ENCODE results near the gene MESD. TPM values are rescaled to one million over a fixed set of nuclear protein-coding genes. Genes with fewer than 3 reads are reported as not detected.

Gene MESD
- total and polyA plus RNA-seq, 9 of the 15 experiments (the other 6 are each of a cell fraction or from before 2014, with no cell fraction given): 11.3 to 39.7 (median 22.8) TPM

DNA sequence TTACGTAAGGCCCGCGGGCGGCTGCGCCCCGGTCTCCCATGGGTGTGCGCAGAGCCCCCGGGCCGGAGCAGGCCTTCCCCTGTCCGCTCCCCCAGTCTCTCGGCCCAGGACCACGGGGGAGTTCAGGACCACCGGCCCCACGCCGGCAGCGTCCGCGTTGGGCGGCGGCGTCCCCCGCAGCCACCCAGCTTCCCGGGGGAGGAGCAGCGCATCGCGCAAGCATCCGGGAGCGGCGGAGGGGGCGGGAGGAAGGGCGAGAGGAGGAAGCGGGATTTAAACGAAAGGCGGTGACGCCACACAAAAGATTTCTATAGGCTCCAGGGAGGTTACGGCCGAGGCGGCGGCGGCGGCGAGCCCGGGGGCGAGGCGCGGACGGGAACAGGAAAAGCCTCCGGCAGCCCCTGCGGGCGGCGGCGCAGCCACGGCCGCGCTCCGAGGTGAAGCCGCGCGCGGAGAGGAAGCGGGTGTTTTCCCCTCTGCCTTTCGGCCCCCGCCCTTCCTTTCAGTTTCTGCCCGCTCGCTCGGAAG lies 11.1 kb upstream of the MESD start, which contains the start of gene TLNRD1 (continued):
- no peak for TF ChIP-seq PURB (CRISPR knock-in tag; IDR thresholded peaks at IDR 0.05; ENCODE audit: low read depth)
- TF ChIP-seq DNMT1 (IDR thresholded peaks at IDR 0.05): no peak
- TF ChIP-seq EGR1 (conservative IDR thresholded peaks at IDR 0.05): peak; percentile 89
- 0 out of 2 replicates have a peak, but pooled peaks have one; percentile 10 for TF ChIP-seq KLF16 (IDR thresholded peaks at IDR 0.05)
- no peak for TF ChIP-seq ZNF507 (tag; conservative IDR thresholded peaks at IDR 0.05)
- no peak; the same call in 1 of the 2 replicates for TF ChIP-seq NR2C2 (CRISPR knock-in tag; IDR thresholded peaks at IDR 0.05)
- no peak; the same call in 1 of the 2 replicates for TF ChIP-seq NR2C2 (tag; IDR thresholded peaks at IDR 0.05)
- TF ChIP-seq ZNF75A (CRISPR knock-in tag; IDR thresholded peaks at IDR 0.05): no peak
- TF ChIP-seq HDAC1 (IDR thresholded peaks at IDR 0.05): peak in 1 of 2 experiments; percentile 40; a peak in 1 of 4 replicates
- no peak for TF ChIP-seq TEAD2 (tag; IDR thresholded peaks at IDR 0.05)
- peak; percentile 62 for TF ChIP-seq PML (IDR thresholded peaks at IDR 0.05; ENCODE audit: low read length)
- TF ChIP-seq, protein P1, sequence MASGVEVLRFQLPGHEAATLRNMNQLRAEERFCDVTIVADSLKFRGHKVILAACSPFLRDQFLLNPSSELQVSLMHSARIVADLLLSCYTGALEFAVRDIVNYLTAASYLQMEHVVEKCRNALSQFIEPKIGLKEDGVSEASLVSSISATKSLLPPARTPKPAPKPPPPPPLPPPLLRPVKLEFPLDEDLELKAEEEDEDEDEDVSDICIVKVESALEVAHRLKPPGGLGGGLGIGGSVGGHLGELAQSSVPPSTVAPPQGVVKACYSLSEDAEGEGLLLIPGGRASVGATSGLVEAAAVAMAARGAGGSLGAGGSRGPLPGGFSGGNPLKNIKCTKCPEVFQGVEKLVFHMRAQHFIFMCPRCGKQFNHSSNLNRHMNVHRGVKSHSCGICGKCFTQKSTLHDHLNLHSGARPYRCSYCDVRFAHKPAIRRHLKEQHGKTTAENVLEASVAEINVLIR (CRISPR knock-in tag; IDR thresholded peaks at IDR 0.05): no peak
- TF ChIP-seq ZNF197 (CRISPR knock-in tag; IDR thresholded peaks at IDR 0.05; ENCODE audit: low read depth): no peak
- no peak for TF ChIP-seq XRCC4 (IDR thresholded peaks at IDR 0.05; ENCODE audit: extremely low read depth, insufficient read depth, insufficient read length)
- no peak for TF ChIP-seq MEIS2 (IDR thresholded peaks at IDR 0.05; ENCODE audit: partially characterized antibody)
- TF ChIP-seq, protein P2, sequence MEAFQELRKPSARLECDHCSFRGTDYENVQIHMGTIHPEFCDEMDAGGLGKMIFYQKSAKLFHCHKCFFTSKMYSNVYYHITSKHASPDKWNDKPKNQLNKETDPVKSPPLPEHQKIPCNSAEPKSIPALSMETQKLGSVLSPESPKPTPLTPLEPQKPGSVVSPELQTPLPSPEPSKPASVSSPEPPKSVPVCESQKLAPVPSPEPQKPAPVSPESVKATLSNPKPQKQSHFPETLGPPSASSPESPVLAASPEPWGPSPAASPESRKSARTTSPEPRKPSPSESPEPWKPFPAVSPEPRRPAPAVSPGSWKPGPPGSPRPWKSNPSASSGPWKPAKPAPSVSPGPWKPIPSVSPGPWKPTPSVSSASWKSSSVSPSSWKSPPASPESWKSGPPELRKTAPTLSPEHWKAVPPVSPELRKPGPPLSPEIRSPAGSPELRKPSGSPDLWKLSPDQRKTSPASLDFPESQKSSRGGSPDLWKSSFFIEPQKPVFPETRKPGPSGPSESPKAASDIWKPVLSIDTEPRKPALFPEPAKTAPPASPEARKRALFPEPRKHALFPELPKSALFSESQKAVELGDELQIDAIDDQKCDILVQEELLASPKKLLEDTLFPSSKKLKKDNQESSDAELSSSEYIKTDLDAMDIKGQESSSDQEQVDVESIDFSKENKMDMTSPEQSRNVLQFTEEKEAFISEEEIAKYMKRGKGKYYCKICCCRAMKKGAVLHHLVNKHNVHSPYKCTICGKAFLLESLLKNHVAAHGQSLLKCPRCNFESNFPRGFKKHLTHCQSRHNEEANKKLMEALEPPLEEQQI (IDR thresholded peaks at IDR 0.05): no peak
- TF ChIP-seq SREBF2 (CRISPR knock-in tag; IDR thresholded peaks at IDR 0.05): no peak
- TF ChIP-seq, protein P3, sequence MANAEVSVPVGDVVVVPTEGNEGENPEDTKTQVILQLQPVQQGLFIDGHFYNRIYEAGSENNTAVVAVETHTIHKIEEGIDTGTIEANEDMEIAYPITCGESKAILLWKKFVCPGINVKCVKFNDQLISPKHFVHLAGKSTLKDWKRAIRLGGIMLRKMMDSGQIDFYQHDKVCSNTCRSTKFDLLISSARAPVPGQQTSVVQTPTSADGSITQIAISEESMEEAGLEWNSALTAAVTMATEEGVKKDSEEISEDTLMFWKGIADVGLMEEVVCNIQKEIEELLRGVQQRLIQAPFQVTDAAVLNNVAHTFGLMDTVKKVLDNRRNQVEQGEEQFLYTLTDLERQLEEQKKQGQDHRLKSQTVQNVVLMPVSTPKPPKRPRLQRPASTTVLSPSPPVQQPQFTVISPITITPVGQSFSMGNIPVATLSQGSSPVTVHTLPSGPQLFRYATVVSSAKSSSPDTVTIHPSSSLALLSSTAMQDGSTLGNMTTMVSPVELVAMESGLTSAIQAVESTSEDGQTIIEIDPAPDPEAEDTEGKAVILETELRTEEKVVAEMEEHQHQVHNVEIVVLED (CRISPR knock-in tag; IDR thresholded peaks at IDR 0.05): peak; percentile 36; the same call in 1 of the 2 replicates
- TF ChIP-seq, protein P4, sequence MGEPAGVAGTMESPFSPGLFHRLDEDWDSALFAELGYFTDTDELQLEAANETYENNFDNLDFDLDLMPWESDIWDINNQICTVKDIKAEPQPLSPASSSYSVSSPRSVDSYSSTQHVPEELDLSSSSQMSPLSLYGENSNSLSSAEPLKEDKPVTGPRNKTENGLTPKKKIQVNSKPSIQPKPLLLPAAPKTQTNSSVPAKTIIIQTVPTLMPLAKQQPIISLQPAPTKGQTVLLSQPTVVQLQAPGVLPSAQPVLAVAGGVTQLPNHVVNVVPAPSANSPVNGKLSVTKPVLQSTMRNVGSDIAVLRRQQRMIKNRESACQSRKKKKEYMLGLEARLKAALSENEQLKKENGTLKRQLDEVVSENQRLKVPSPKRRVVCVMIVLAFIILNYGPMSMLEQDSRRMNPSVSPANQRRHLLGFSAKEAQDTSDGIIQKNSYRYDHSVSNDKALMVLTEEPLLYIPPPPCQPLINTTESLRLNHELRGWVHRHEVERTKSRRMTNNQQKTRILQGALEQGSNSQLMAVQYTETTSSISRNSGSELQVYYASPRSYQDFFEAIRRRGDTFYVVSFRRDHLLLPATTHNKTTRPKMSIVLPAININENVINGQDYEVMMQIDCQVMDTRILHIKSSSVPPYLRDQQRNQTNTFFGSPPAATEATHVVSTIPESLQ (CRISPR knock-in tag; IDR thresholded peaks at IDR 0.05): no peak
- peak; percentile 64; the same call in 1 of the 2 replicates for TF ChIP-seq PHB (CRISPR knock-in tag; IDR thresholded peaks at IDR 0.05)
- TF ChIP-seq CHD4 (IDR thresholded peaks at IDR 0.05; ENCODE audit: insufficient read depth, insufficient replicate concordance, low read depth, low read length, poor library complexity, severe bottlenecking): no peak
